Nephron progenitor cell (in vitro differentiated cells): ENCODE results near the gene OR2M4.
"Not testable (repeated sequence)": the region's sequence is repeated elsewhere in the genome, so short reads cannot be mapped to it uniquely, and the experiment has no call there.

Experiments
- DNase-seq: peaks from one replicate; pipeline ENCODE4 v3.0.0; 2021
- H3K27ac Mint-ChIP-seq: 2 replicates; pipeline ENCODE4 v1.8.0; 2021; ENCODE audit warnings: mild to moderate bottlenecking, moderate library complexity, mixed read lengths
- H3K27me3 Mint-ChIP-seq: 2 replicates; pipeline ENCODE4 v1.8.0; 2021; ENCODE audit warnings: mild to moderate bottlenecking, low read depth, mixed read lengths; ENCODE audit not compliant: poor library complexity
- H3K36me3 Mint-ChIP-seq: 2 replicates; pipeline ENCODE4 v1.8.0; 2021; ENCODE audit warnings: low read depth, mixed read lengths
- H3K4me1 Mint-ChIP-seq: 2 replicates; pipeline ENCODE4 v1.8.0; 2021; ENCODE audit warnings: mixed read lengths
- H3K4me3 Mint-ChIP-seq: 2 replicates; pipeline ENCODE4 v1.8.0; 2021; ENCODE audit warnings: mild to moderate bottlenecking, moderate library complexity, mixed read lengths
- H3K9me3 Mint-ChIP-seq: 2 replicates; pipeline ENCODE4 v1.8.0; 2021; ENCODE audit warnings: mild to moderate bottlenecking, moderate library complexity, mixed read lengths
- TF ChIP-seq, protein P1 (sequence below): fragments of 200-600 bp; sonication (generic); IDR thresholded peaks from 2 replicates; pipeline ENCODE4 v1.5.0; 2021; ENCODE audit warnings: antibody characterized with exemption

The OR2M4 gene

DNA sequence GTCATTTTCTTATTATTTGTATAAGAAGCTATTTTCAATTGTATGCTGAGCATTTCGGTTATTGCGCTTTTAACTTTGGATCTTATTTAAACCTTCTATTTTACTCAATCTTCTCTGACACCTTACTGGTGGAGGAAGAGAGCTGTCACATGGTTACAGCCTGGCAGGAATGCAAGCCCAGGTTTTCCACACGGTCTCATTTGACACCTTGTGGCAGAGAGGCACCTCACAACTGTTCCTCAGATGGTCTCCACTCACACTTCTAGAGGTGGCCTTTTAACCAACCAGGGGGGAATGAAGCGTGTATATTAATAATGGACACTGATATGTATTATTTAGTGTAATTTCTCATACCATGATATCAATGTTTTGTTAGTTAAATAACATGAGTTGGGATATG is 37.0 kb downstream of the OR2M4 start:
- H3K9me3 Mint-ChIP-seq = peaks cover 76% of the 10 kb centered on the region
- no peaks in the 10 kb centered on the region for H3K4me1 Mint-ChIP-seq
- H3K27me3 Mint-ChIP-seq = peaks cover 2% of the 10 kb centered on the region
- H3K27ac Mint-ChIP-seq = no peak overlapping the region
- H3K36me3 Mint-ChIP-seq = no peaks in the 10 kb centered on the region
- DNase-seq = no peak
- no peak overlapping the region for H3K4me3 Mint-ChIP-seq
- TF ChIP-seq, protein P1, sequence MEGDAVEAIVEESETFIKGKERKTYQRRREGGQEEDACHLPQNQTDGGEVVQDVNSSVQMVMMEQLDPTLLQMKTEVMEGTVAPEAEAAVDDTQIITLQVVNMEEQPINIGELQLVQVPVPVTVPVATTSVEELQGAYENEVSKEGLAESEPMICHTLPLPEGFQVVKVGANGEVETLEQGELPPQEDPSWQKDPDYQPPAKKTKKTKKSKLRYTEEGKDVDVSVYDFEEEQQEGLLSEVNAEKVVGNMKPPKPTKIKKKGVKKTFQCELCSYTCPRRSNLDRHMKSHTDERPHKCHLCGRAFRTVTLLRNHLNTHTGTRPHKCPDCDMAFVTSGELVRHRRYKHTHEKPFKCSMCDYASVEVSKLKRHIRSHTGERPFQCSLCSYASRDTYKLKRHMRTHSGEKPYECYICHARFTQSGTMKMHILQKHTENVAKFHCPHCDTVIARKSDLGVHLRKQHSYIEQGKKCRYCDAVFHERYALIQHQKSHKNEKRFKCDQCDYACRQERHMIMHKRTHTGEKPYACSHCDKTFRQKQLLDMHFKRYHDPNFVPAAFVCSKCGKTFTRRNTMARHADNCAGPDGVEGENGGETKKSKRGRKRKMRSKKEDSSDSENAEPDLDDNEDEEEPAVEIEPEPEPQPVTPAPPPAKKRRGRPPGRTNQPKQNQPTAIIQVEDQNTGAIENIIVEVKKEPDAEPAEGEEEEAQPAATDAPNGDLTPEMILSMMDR = no peak

DNA sequence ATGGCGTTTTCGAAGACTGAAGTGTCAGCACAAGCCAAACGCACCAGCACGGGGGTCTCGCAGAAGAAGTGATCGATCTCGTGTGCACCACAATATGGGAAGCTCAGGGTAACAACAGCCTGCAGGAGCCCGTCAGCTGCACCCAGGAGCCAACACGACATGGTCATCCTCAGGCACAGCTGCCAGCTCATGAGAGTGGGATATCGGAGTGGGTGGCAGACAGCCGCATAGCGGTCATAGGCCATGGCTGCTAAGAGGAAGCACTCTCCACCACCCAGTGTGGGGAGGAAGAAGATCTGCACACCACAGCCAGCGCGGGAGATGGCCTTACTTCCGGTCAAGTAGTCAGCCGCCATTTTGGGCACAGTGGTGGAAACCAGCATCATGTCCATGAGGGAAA is 42.0 kb downstream of the OR2M4 start:
- H3K4me1 Mint-ChIP-seq, H3K36me3 Mint-ChIP-seq, H3K4me3 Mint-ChIP-seq, H3K27me3 Mint-ChIP-seq, DNase-seq, H3K27ac Mint-ChIP-seq: not testable (repeated sequence)
- peaks cover 70% of the 10 kb centered on the region for H3K9me3 Mint-ChIP-seq

DNA sequence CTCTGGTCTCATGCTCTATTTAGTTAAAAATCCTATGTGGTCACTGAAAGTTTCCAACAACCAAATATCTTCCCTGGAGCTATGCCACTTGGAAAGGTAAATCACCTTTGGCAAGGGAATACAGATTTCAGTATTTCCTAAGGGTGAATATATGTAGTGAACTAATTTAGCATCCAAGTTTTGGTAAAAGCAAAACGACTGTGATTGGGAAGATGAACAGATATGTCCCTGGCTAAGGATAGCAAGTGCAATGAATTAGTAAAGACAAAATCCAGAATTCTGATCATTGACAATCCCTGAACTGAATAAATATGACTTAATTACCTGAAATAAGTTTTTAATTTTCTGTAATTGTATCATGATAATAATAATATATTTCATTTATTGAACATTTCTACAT is 46.7 kb downstream of the OR2M4 start, which contains the start of gene OR2T33:
Gene OR2T33, minus strand, starts transcription at position 101 of the 400 bp plus-strand sequence. CDS start 4,162 bp downstream, outside the sequence.
- no peaks in the 10 kb centered on the region for H3K4me1 Mint-ChIP-seq
- no peaks in the 10 kb centered on the region for H3K36me3 Mint-ChIP-seq
- no peak for DNase-seq

DNA sequence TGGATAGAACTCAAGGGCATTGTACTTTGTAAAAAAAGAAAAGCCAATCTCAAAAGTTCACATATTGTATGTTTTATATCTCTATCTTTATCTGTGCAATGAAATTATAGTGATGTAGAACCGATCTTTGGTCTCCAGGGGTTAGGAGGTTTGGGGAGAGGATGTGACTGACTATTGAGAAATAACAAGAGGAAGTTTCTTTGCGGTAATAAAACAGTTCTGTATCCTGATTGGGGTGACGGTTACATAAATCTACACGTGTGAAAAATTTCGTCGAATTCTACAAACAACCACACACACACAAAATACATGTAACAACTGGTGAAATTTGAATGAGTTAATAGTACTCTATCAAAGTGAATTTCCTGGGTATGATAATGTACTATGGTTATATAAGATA is 57.2 kb downstream of the OR2M4 start:
- no peak for DNase-seq
- Mint-ChIP-seq H3K27ac (no peak overlapping the region), H3K4me3 (no peak overlapping the region), H3K36me3 (no peaks in the 10 kb centered on the region), H3K9me3 (peaks cover 70% of the 10 kb centered on the region), H3K4me1 (no peaks in the 10 kb centered on the region), H3K27me3 (no peaks in the 10 kb centered on the region)
- TF ChIP-seq, protein P1 = no peak

More for the DNA sequence above, 46.7 kb downstream of the OR2M4 start, which contains the start of gene OR2T33:
- TF ChIP-seq, protein P1 = no peak
- Mint-ChIP-seq H3K27ac (no peak within 1 kb of the TSS), H3K9me3 (peaks cover 85% of the 10 kb centered on the region), H3K27me3 (no peaks in the 10 kb centered on the region), H3K4me3 (no peak within 1 kb of the TSS)
